ENCODE data around the gene ASB12. TPM values are rescaled to one million over a fixed set of nuclear protein-coding genes. Genes with fewer than 3 reads are reported as not detected.

ASB12 gene
- polyA plus RNA-seq, 1 of the 3 experiments (the other 2 are of a cell fraction): 0.03 TPM

DNA sequence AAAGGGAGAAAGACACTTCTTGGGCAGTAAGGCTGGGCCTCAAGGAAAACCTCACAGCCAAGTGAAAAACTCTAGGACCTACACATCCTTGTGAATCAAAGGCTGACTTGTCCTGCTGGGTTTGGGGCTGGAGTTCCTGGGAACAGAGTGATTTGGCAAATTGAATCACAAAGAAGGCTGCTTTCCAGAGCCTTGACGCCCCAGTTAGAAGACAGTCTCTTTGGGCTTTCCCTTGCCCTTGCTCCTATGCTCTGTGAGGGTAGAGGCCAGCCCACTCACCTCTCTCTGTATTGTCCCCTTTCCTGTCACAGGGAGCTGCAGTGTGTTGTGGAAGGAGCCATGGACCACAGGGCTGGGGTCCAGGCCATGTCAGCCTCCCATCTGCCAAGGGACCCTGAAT is 34.5 kb downstream of the ASB12 start:
- Histone ChIP-seq H3F3A (replicated peaks; ENCODE audit: insufficient read depth) (no peaks in the 10 kb centered on the region), H4K20me1 (ENCODE audit: insufficient read depth) (peaks cover 5% of the 10 kb centered on the region; the same call in 1 of the 2 replicates), H3K9me2 (no peaks in the 10 kb centered on the region), H2AFZ (ENCODE audit: low read depth) (no peak overlapping the region), H3K27ac (ENCODE audit: low read depth in 2 of 2, low read length in 1 of 2) (no peak overlapping the region), H3K36me3 (replicated peaks in 1 of 2; ENCODE audit: control insufficient read depth in 1 of 2, insufficient read depth in 2 of 2, low read length in 1 of 2) (peaks cover 0 to 6% of the 10 kb centered on the region in 2 experiments), H3K4me1 (ENCODE audit: control insufficient read depth in 1 of 2, insufficient read depth in 2 of 2, low read depth in 1 of 2, low read length in 1 of 2) (peaks cover 0 to 3% of the 10 kb centered on the region in 2 experiments; a peak in 1 of 4 replicates), H3K4me3 (ENCODE audit: low read depth in 2 of 2, low read length in 1 of 2) (no peak overlapping the region), H3K79me2 (ENCODE audit: insufficient read depth) (no peaks in the 10 kb centered on the region), H3K4me2 (no peak overlapping the region), H3K27me3 (ENCODE audit: insufficient read depth) (no peaks in the 10 kb centered on the region), H3K9me3 (no peaks in the 10 kb centered on the region), H3K9ac (no peak overlapping the region)
- no peak for DNase-seq
- TF ChIP-seq CHD2 (IDR thresholded peaks at IDR 0.05; ENCODE audit: low read length, partially characterized antibody) (no peak), CTCF (IDR thresholded peaks at IDR 0.05) (no peak), MAX (IDR thresholded peaks at IDR 0.05; ENCODE audit: low read depth) (no peak), MEF2A (IDR thresholded peaks at IDR 0.05; ENCODE audit: borderline replicate concordance, low read depth) (no peak)
- POLR2A ChIA-PET: no interaction called here
- CTCF ChIA-PET: interaction anchor here (1.3 kb wide), 1 partner anchor 9 kb away, joined by 6 read pairs; no protein-coding TSS in a partner anchor
- WGBS (ENCODE audit: low lambda C conversion rate): 57% methylated on average over 1 of the region's 1 CpG

DNA sequence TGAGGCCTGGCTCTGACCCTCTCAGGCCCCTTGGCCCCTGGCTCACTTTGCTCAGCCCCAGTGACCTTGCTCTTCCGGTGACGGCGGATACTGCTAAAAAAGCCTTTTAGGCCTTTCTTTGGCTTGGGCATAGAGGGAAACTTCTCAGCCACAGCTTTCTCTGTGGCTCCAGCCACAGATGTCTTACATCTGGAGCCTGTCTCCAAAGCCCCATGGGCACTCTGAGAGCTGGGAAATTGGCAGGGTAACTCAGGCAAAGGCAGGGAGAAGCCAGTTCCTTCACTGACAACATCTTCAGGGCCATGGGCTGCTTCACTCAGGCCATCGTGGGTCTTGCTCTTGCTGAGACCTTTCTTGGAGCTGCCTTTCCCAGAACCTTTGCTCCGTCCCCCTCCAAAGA is 37.7 kb downstream of the ASB12 start:
- Histone ChIP-seq H3K4me3 (ENCODE audit: low read depth in 2 of 2, low read length in 1 of 2) (no peak overlapping the region), H2AFZ (ENCODE audit: low read depth) (no peak overlapping the region), H3K9me3 (no peaks in the 10 kb centered on the region), H3K4me2 (no peak overlapping the region), H3F3A (replicated peaks; ENCODE audit: insufficient read depth) (no peaks in the 10 kb centered on the region), H3K9ac (no peak overlapping the region), H3K27me3 (ENCODE audit: insufficient read depth) (no peaks in the 10 kb centered on the region), H3K9me2 (no peaks in the 10 kb centered on the region), H3K36me3 (replicated peaks in 1 of 2; ENCODE audit: control insufficient read depth in 1 of 2, insufficient read depth in 2 of 2, low read length in 1 of 2) (peaks cover 0 to 6% of the 10 kb centered on the region in 2 experiments), H3K4me1 (ENCODE audit: control insufficient read depth in 1 of 2, insufficient read depth in 2 of 2, low read depth in 1 of 2, low read length in 1 of 2) (no peaks in the 10 kb centered on the region), H3K27ac (ENCODE audit: low read depth in 2 of 2, low read length in 1 of 2) (no peak overlapping the region), H4K20me1 (ENCODE audit: insufficient read depth) (no peaks in the 10 kb centered on the region), H3K79me2 (ENCODE audit: insufficient read depth) (no peaks in the 10 kb centered on the region)
- DNase-seq: no peak
- TF ChIP-seq GABPA (IDR thresholded peaks at IDR 0.05; ENCODE audit: low read depth) (no peak), IRF3 (IDR thresholded peaks at IDR 0.05; ENCODE audit: low read depth, low read length) (no peak)
- POLR2A ChIA-PET: no interaction called here
- CTCF ChIA-PET: no interaction called here
- WGBS (ENCODE audit: low lambda C conversion rate): 82% methylated on average over 4 of the region's 5 CpGs

DNA sequence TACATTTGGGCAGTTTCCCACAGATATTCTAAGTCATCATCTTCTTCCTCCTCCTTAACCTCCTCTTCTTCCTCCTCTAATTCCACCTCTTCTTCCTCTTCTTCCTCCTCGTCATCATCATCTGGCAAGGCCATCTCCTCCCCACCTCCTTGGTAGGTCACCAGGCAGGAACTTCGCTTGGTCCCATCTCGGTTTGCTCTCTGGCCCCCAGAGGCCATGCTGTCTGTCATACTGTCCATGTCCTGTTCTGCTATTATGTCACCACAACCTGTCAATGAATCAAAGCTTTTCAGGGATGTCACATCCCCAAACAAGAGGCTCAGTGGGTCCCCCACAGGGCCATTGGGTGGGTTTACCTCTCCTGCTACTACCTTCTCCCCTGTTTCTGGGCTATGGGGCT is 38.4 kb downstream of the ASB12 start:
- ChIA-PET CTCF (no interaction called here), POLR2A (no interaction called here)
- DNase-seq: no peak
- Histone ChIP-seq H4K20me1 (ENCODE audit: insufficient read depth) (no peaks in the 10 kb centered on the region), H3K36me3 (replicated peaks in 1 of 2; ENCODE audit: control insufficient read depth in 1 of 2, insufficient read depth in 2 of 2, low read length in 1 of 2) (peaks cover 0 to 6% of the 10 kb centered on the region in 2 experiments), H3K79me2 (ENCODE audit: insufficient read depth) (no peaks in the 10 kb centered on the region), H3K9ac (no peak overlapping the region), H2AFZ (ENCODE audit: low read depth) (no peak overlapping the region), H3K9me3 (no peaks in the 10 kb centered on the region), H3K4me3 (ENCODE audit: low read depth in 2 of 2, low read length in 1 of 2) (no peak overlapping the region), H3K4me1 (ENCODE audit: control insufficient read depth in 1 of 2, insufficient read depth in 2 of 2, low read depth in 1 of 2, low read length in 1 of 2) (no peaks in the 10 kb centered on the region), H3K9me2 (no peaks in the 10 kb centered on the region), H3K27ac (ENCODE audit: low read depth in 2 of 2, low read length in 1 of 2) (no peak overlapping the region), H3F3A (replicated peaks; ENCODE audit: insufficient read depth) (no peaks in the 10 kb centered on the region), H3K27me3 (ENCODE audit: insufficient read depth) (no peaks in the 10 kb centered on the region), H3K4me2 (no peak overlapping the region)
- TF ChIP-seq SIN3A (IDR thresholded peaks at IDR 0.05; ENCODE audit: borderline replicate concordance, low read depth, low read length): no peak
- no peak for TF ChIP-seq JUND (IDR thresholded peaks at IDR 0.05)
- TF ChIP-seq MAX (IDR thresholded peaks at IDR 0.05; ENCODE audit: low read depth): no peak
- no peak for TF ChIP-seq NFIC (IDR thresholded peaks at IDR 0.05; ENCODE audit: borderline replicate concordance)
- TF ChIP-seq ELF1 (IDR thresholded peaks at IDR 0.05): no peak
- no peak for TF ChIP-seq RCOR1 (IDR thresholded peaks at IDR 0.05; ENCODE audit: low read length)
- no peak for TF ChIP-seq RAD21 (IDR thresholded peaks at IDR 0.05; ENCODE audit: low read length)
- TF ChIP-seq FOXM1 (IDR thresholded peaks at IDR 0.05; ENCODE audit: low read depth): no peak
- TF ChIP-seq USF1 (IDR thresholded peaks at IDR 0.05; ENCODE audit: borderline replicate concordance, low read depth): no peak
- no peak for TF ChIP-seq GABPA (IDR thresholded peaks at IDR 0.05; ENCODE audit: low read depth)
- no peak for TF ChIP-seq MEF2A (IDR thresholded peaks at IDR 0.05; ENCODE audit: borderline replicate concordance, low read depth)
- TF ChIP-seq RXRA (IDR thresholded peaks at IDR 0.05; ENCODE audit: borderline replicate concordance, low read depth): no peak
- 59% methylated on average over 3 of the region's 3 CpGs for WGBS (ENCODE audit: low lambda C conversion rate)
